PFSK-1 (cell line): ENCODE results near the gene LDLRAD3.

Experiments used
- FOXP2 ChIP-seq: optimal IDR thresholded peaks from 2 replicates; pipeline ENCODE3; 2011; ENCODE audit warnings: borderline replicate concordance, control low read depth, inconsistent platforms; ENCODE audit not compliant: insufficient read depth; ENCODE audit errors: extremely low read length, extremely low read depth
- POLR2AphosphoS5 ChIP-seq: IDR thresholded peaks from 2 replicates; pipeline ENCODE4 v1.6.1; 2012; ENCODE audit warnings: low read depth, mild to moderate bottlenecking, control low read depth, low read length, moderate library complexity
- SIN3A ChIP-seq: IDR thresholded peaks from 2 replicates; pipeline ENCODE4 v1.6.1; 2012; ENCODE audit warnings: mild to moderate bottlenecking, low read length, moderate library complexity, borderline replicate concordance; ENCODE audit not compliant: insufficient read depth
- TAF1 ChIP-seq: IDR thresholded peaks from 2 replicates; pipeline ENCODE4 v1.6.1; 2012; ENCODE audit warnings: low read length, control low read depth, borderline replicate concordance; ENCODE audit not compliant: insufficient read depth
- TF ChIP-seq, protein P1 (sequence below), 2 experiments: IDR thresholded peaks; 2 replicates each; pipeline versions ENCODE4 v1.6.1 to v1.8.0; 2011 to 2012; ENCODE audit warnings: low read depth in 2 of 2, low read length in 2 of 2, control low read depth in 1 of 2, inconsistent platforms in 1 of 2, mild to moderate bottlenecking in 1 of 2, moderate library complexity in 1 of 2; ENCODE audit not compliant: insufficient read depth in 1 of 2

Gene LDLRAD3

DNA sequence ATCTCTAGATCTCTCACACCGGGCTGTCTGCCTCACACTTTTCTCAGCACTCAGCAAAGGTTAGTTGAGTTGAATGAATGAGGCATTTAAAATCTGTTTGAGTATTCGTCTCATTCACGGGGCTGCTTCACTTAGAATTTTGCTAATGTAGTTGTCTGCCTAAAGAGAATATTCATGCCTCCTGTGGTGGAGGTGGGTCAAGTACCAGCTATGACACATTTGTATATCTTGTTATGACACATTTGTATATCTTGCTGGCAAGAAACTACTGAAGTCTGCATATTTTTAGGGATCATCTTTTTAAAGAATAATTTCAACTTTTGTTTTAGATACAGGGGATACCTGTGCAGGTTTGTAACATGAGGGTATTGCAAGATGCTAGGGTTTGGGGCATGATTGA, 43.1 kb downstream of the LDLRAD3 start:
- no peak for TF ChIP-seq FOXP2
- TF ChIP-seq, protein P1, sequence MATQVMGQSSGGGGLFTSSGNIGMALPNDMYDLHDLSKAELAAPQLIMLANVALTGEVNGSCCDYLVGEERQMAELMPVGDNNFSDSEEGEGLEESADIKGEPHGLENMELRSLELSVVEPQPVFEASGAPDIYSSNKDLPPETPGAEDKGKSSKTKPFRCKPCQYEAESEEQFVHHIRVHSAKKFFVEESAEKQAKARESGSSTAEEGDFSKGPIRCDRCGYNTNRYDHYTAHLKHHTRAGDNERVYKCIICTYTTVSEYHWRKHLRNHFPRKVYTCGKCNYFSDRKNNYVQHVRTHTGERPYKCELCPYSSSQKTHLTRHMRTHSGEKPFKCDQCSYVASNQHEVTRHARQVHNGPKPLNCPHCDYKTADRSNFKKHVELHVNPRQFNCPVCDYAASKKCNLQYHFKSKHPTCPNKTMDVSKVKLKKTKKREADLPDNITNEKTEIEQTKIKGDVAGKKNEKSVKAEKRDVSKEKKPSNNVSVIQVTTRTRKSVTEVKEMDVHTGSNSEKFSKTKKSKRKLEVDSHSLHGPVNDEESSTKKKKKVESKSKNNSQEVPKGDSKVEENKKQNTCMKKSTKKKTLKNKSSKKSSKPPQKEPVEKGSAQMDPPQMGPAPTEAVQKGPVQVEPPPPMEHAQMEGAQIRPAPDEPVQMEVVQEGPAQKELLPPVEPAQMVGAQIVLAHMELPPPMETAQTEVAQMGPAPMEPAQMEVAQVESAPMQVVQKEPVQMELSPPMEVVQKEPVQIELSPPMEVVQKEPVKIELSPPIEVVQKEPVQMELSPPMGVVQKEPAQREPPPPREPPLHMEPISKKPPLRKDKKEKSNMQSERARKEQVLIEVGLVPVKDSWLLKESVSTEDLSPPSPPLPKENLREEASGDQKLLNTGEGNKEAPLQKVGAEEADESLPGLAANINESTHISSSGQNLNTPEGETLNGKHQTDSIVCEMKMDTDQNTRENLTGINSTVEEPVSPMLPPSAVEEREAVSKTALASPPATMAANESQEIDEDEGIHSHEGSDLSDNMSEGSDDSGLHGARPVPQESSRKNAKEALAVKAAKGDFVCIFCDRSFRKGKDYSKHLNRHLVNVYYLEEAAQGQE (IDR thresholded peaks at IDR 0.05; ENCODE audit: insufficient read depth in 1 of 2, low read depth in 2 of 2, low read length in 2 of 2) = no peak
- TF ChIP-seq SIN3A = no peak
- no peak for TF ChIP-seq TAF1
- no peak for TF ChIP-seq POLR2AphosphoS5

GRCh38 chr11:35990170-35990569, 46.3 kb downstream of the LDLRAD3 start:
- TF ChIP-seq, protein P1 (IDR thresholded peaks at IDR 0.05; ENCODE audit: insufficient read depth in 1 of 2, low read depth in 2 of 2, low read length in 2 of 2) = no peak
- TF ChIP-seq POLR2AphosphoS5 (no peak), FOXP2 (no peak), SIN3A (no peak), TAF1 (no peak)

DNA sequence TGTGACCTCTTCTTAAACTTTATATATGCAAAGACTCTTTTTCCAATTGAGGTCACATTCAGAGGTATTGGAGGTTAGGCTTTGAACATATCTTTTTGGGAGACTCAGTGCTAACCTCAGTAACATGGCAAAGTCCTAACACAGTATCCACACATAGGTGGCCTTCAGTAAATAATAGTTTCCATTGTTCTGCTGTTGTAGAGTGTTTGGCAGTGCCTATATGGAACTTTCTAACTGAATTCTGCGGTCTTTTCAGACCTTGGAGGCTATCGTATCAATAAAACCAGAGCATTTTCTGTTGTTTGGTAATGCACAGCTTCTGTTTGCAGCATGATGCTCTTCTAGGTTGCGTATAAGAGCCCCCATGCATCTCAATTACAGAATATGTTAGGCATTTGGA, 47.0 kb downstream of the LDLRAD3 start:
- TF ChIP-seq, protein P1 (IDR thresholded peaks at IDR 0.05; ENCODE audit: insufficient read depth in 1 of 2, low read depth in 2 of 2, low read length in 2 of 2) = no peak
- TF ChIP-seq POLR2AphosphoS5 = no peak
- no peak for TF ChIP-seq TAF1
- TF ChIP-seq FOXP2 = no peak
- no peak for TF ChIP-seq SIN3A

DNA sequence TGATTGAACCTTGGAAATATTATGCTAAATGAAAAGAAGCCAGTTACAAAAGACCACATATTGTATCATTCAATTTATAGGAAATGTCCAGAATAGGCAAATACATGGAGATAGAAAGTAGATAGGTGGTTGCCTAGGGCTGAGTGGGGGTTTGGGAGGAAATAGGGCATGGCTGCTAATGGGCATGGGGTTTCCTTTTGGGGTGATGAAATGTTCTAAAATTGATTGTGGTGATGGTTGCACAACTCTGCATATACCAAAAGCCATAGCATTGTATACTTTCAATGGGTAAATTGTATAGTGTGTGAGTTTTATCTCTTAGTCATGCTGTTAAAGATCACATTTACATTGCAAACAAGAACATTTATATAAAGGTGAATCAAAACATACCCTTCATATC, 48.7 kb downstream of the LDLRAD3 start:
- TF ChIP-seq FOXP2 = no peak
- TF ChIP-seq TAF1 = no peak
- no peak for TF ChIP-seq POLR2AphosphoS5
- TF ChIP-seq, protein P1 (IDR thresholded peaks at IDR 0.05; ENCODE audit: insufficient read depth in 1 of 2, low read depth in 2 of 2, low read length in 2 of 2) = no peak
- TF ChIP-seq SIN3A = no peak

- TF ChIP-seq FOXP2 (no peak), POLR2AphosphoS5 (no peak), SIN3A (no peak), TAF1 (no peak)
- TF ChIP-seq, protein P1 (IDR thresholded peaks at IDR 0.05; ENCODE audit: insufficient read depth in 1 of 2, low read depth in 2 of 2, low read length in 2 of 2) = no peak
Measured at GRCh38 chr11:35994421-35994820, 50.6 kb downstream of the LDLRAD3 start.
